ENCODE results near the gene FRAT2. TPM values are rescaled to one million over a fixed set of nuclear protein-coding genes. Genes with fewer than 3 reads are reported as not detected.
"Not testable (repeated sequence)": the region's sequence is repeated elsewhere in the genome, so short reads cannot be mapped to it uniquely, and the experiment has no call there.

Gene FRAT2
- polyA plus RNA-seq, 2 donors: 7.2 to 9.6 TPM

DNA sequence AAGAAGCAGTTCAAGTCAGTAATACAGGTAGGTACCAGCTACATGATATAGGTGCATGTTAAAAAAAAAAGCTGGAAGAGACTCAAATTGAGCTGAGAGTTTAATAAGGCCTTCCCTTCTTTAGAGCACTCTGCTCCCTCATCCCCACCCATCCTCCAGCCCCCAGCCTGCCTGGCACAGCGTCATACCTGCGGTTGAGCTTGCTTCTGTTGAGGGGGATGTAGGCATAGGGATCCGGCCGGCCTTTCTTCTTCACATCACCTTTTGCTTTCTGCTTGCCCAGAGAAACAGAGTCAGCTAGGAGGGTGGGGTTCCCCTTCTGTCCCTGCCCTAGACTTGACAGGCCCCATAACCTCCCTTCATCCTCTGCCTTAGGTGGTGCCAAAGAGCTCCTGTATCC, 23.8 kb upstream of the FRAT2 start:
- H3K9me3 ChIP-seq (ENCODE audit: control insufficient read depth in 2 of 2, insufficient read depth in 1 of 2, low read depth in 1 of 2, low read length in 1 of 2): no peaks in the 10 kb centered on the region
- 92 to 98% methylated on average over 4 of the region's 4 CpGs for WGBS, 2 donors
- no peak overlapping the region for H3K27ac ChIP-seq (ENCODE audit: low read depth in 2 of 2, low read length in 1 of 2)
- peaks cover 13 to 31% of the 10 kb centered on the region in 2 donors for H3K36me3 ChIP-seq (ENCODE audit: control insufficient read depth in 2 of 2, insufficient read depth in 2 of 2, low read length in 1 of 2)
- no peaks in the 10 kb centered on the region for H3K4me1 ChIP-seq (ENCODE audit: control insufficient read depth in 2 of 2, insufficient read depth in 2 of 2, low read length in 1 of 2)
- no peaks in the 10 kb centered on the region for H3K27me3 ChIP-seq (ENCODE audit: control insufficient read depth in 1 of 2, insufficient read depth in 2 of 2, low read length in 2 of 2)
- H3K4me3 ChIP-seq (ENCODE audit: low read depth in 1 of 2, low read length in 2 of 2): no peak overlapping the region

DNA sequence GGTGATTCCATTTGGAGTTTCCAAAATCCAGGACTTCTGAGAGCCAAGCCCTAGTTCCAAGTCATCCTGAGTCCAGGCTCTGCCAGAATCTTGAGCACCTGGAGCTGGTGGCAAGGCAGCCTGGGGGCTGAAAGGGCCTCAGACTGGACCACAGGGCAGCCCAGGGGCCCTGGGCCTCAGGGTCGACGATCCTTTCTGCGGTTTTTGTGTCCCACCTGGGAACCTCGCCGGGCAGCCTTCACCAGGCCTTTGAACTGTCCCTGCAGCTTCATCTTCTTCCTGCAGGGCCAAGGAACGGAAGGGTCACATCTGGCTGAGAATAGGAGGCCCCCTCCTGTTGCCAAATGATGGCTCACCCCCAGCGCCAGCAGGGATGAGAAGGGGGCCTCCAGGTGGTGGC, 22.4 kb upstream of the FRAT2 start:
- Histone ChIP-seq H3K4me3 (ENCODE audit: low read depth in 1 of 2, low read length in 2 of 2) (no peak overlapping the region), H3K27me3 (ENCODE audit: control insufficient read depth in 1 of 2, insufficient read depth in 2 of 2, low read length in 2 of 2) (no peaks in the 10 kb centered on the region), H3K27ac (ENCODE audit: low read depth in 2 of 2, low read length in 1 of 2) (no peak overlapping the region), H3K36me3 (ENCODE audit: control insufficient read depth in 2 of 2, insufficient read depth in 2 of 2, low read length in 1 of 2) (peaks cover 7 to 26% of the 10 kb centered on the region in 2 donors), H3K4me1 (ENCODE audit: control insufficient read depth in 2 of 2, insufficient read depth in 2 of 2, low read length in 1 of 2) (no peaks in the 10 kb centered on the region), H3K9me3 (ENCODE audit: control insufficient read depth in 2 of 2, insufficient read depth in 1 of 2, low read depth in 1 of 2, low read length in 1 of 2) (no peaks in the 10 kb centered on the region)
- WGBS, 2 donors: 76 to 92% methylated on average over 7 of the region's 7 CpGs

DNA sequence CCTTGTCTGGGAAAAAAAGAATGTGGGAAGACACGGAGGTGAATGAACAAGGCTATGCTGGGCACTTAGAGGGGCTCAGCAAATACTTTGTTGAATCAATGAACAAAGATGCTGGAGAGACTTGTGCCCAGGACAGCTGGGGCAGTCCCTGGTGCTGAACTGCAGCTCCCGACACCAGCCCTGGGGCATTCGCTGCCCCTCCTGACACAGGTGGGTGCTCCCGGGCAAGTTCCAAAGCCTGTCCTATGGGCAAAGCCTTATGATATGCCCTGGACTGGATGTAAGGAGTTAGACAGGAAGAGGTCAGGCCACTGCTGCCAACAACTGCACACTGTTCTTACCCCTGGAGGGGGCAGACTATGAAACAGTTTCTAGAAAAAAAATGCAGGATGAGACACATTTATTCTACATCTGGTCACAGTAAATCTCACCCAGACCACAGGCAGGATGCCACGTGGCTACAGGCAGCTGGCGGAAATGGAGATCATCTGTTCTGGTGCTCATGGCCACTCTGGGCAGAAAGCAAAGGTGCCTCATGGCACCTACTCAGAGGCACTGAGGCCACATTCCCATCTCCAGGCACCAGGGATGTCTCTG, 21.9 kb upstream of the FRAT2 start:
- H3K36me3 ChIP-seq (ENCODE audit: control insufficient read depth in 2 of 2, insufficient read depth in 2 of 2, low read length in 1 of 2): peaks cover 7 to 26% of the 10 kb centered on the region in 2 donors
- no peaks in the 10 kb centered on the region for H3K27me3 ChIP-seq (ENCODE audit: control insufficient read depth in 1 of 2, insufficient read depth in 2 of 2, low read length in 2 of 2)
- no peaks in the 10 kb centered on the region for H3K4me1 ChIP-seq (ENCODE audit: control insufficient read depth in 2 of 2, insufficient read depth in 2 of 2, low read length in 1 of 2)
- no peaks in the 10 kb centered on the region for H3K9me3 ChIP-seq (ENCODE audit: control insufficient read depth in 2 of 2, insufficient read depth in 1 of 2, low read depth in 1 of 2, low read length in 1 of 2)
- no peak overlapping the region for H3K27ac ChIP-seq (ENCODE audit: low read depth in 2 of 2, low read length in 1 of 2)
- H3K4me3 ChIP-seq (ENCODE audit: low read depth in 1 of 2, low read length in 2 of 2): no peak overlapping the region
- WGBS, 2 donors: 77% methylated on average over 6 of the region's 6 CpGs

DNA sequence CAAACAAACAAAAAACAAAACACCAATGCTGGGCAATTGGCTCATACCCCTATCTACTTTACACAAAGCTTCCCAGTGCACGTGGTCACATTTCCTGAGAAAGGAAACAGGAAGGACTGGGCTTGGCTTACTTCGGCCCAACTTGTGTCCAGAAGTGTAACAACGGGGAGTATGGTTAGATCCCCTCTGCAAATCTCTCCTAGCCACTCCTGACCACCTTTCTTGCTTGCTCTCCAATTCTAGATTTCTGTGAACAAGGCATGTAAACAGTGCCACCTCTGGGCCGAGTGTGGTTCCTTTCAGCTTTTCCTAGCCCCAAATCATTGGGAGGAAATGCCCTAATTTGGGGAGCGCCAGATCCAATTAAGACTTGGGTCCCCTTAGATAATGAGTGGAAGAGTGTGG, 21.0 kb upstream of the FRAT2 start:
- WGBS, 2 donors: 53 to 61% methylated on average over 5 of the region's 5 CpGs
- H3K4me3 ChIP-seq (ENCODE audit: low read depth in 1 of 2, low read length in 2 of 2): no peak overlapping the region
- H3K36me3 ChIP-seq (ENCODE audit: control insufficient read depth in 2 of 2, insufficient read depth in 2 of 2, low read length in 1 of 2): peaks cover 7 to 26% of the 10 kb centered on the region in 2 donors
- H3K27me3 ChIP-seq (ENCODE audit: control insufficient read depth in 1 of 2, insufficient read depth in 2 of 2, low read length in 2 of 2): no peaks in the 10 kb centered on the region
- H3K9me3 ChIP-seq (ENCODE audit: control insufficient read depth in 2 of 2, insufficient read depth in 1 of 2, low read depth in 1 of 2, low read length in 1 of 2): no peaks in the 10 kb centered on the region
- H3K27ac ChIP-seq (ENCODE audit: low read depth in 2 of 2, low read length in 1 of 2): no peak overlapping the region
- H3K4me1 ChIP-seq (ENCODE audit: control insufficient read depth in 2 of 2, insufficient read depth in 2 of 2, low read length in 1 of 2): no peaks in the 10 kb centered on the region

DNA sequence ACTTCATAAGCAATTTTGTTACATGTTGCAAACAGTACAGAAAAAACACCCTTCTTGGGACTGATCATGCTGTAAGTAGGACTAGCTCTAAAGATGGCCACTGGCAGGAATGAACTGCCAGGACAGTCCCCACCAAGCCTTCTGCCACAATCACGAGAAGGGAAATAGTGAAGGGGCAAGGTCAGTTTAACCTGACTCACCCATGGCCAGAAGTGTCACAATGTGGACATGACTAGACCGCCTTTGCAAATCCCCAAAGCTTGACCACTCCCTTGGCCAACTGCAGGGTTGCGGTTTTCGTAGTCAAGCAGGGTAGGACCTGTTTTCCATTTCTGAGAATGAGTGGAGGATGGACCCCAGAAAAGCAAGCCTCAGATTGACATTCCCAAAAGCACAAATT, 19.4 kb upstream of the FRAT2 start:
- no peak overlapping the region for H3K27ac ChIP-seq (ENCODE audit: low read depth in 2 of 2, low read length in 1 of 2)
- no peak overlapping the region for H3K4me3 ChIP-seq (ENCODE audit: low read depth in 1 of 2, low read length in 2 of 2)
- peaks cover 12 to 18% of the 10 kb centered on the region in 2 donors for H3K36me3 ChIP-seq (ENCODE audit: control insufficient read depth in 2 of 2, insufficient read depth in 2 of 2, low read length in 1 of 2)
- peaks cover 0 to 3% of the 10 kb centered on the region in 2 donors for H3K4me1 ChIP-seq (ENCODE audit: control insufficient read depth in 2 of 2, insufficient read depth in 2 of 2, low read length in 1 of 2)
- no peaks in the 10 kb centered on the region for H3K27me3 ChIP-seq (ENCODE audit: control insufficient read depth in 1 of 2, insufficient read depth in 2 of 2, low read length in 2 of 2)
- H3K9me3 ChIP-seq (ENCODE audit: control insufficient read depth in 2 of 2, insufficient read depth in 1 of 2, low read depth in 1 of 2, low read length in 1 of 2): no peaks in the 10 kb centered on the region
- 79 to 84% methylated on average over 4 of the region's 4 CpGs for WGBS, 2 donors

DNA sequence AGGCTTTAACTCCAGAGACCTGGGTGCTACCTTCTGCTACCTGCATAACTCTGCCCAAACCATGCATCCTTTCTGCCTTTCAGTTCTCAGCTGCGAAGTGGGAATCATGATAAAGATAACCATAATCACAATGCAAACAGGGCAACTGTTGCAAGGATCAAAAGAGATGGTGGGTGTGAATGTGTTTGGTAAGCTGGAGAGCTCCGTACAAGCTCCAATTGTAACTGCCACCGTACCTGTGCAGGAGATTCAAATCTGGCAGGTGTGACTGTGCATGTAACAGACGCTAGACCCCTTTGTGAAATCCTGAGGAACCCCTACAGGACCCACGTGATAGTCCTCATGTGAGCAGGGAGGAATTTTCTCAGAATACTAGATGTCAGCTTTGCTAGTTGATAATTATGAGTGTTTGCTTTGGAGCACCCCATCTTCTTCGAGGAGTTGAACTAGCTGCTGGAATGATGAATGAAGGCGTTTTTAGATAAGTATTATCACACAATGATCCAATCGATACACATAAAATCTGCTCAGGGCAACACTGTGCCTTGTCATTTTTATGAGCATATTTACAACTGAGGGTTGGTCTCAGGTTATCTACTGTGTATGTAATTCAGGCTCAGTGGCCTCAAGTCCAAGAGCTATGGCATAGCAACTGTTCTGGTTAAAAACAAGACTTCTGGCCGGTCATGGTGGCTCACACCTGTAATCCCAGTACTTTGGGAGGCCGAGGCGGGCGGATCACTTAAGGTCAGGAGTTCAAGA, 15.4 kb upstream of the FRAT2 start:
- peaks cover 0 to 5% of the 10 kb centered on the region in 2 donors for H3K36me3 ChIP-seq (ENCODE audit: control insufficient read depth in 2 of 2, insufficient read depth in 2 of 2, low read length in 1 of 2)
- 77 to 86% methylated on average over 12 of the region's 12 CpGs for WGBS, 2 donors
- no peak overlapping the region for H3K27ac ChIP-seq (ENCODE audit: low read depth in 2 of 2, low read length in 1 of 2)
- peaks cover 0 to 3% of the 10 kb centered on the region in 2 donors for H3K4me1 ChIP-seq (ENCODE audit: control insufficient read depth in 2 of 2, insufficient read depth in 2 of 2, low read length in 1 of 2)
- H3K9me3 ChIP-seq (ENCODE audit: control insufficient read depth in 2 of 2, insufficient read depth in 1 of 2, low read depth in 1 of 2, low read length in 1 of 2): no peaks in the 10 kb centered on the region
- no peaks in the 10 kb centered on the region for H3K27me3 ChIP-seq (ENCODE audit: control insufficient read depth in 1 of 2, insufficient read depth in 2 of 2, low read length in 2 of 2)
- H3K4me3 ChIP-seq (ENCODE audit: low read depth in 1 of 2, low read length in 2 of 2): no peak overlapping the region

DNA sequence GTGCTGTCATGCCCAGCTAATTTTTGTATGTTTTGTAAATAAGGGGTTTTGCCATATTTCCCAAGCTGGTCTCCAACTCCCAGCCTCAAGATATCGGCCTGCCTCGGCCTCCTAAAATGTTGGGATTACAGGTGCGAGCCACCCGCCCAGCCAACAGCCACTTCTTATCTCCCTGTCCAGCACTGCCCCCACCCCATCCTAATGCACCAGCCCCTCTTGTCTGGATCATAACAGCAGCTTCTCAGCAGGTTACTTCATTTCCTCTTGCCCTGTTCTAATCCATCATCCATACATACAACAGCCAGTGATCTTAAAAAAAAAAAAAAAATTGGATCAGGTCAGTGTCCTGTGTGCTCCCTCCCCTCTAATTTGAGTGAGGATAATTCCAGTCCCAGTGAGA, 12.8 kb upstream of the FRAT2 start:
- H3K4me1 ChIP-seq (ENCODE audit: control insufficient read depth in 2 of 2, insufficient read depth in 2 of 2, low read length in 1 of 2): peaks cover 0 to 3% of the 10 kb centered on the region in 2 donors
- H3K9me3 ChIP-seq (ENCODE audit: control insufficient read depth in 2 of 2, insufficient read depth in 1 of 2, low read depth in 1 of 2, low read length in 1 of 2): no peaks in the 10 kb centered on the region
- H3K27ac ChIP-seq (ENCODE audit: low read depth in 2 of 2, low read length in 1 of 2): no peak overlapping the region
- H3K36me3 ChIP-seq (ENCODE audit: control insufficient read depth in 2 of 2, insufficient read depth in 2 of 2, low read length in 1 of 2): peaks cover 0 to 5% of the 10 kb centered on the region in 2 donors
- no peak overlapping the region for H3K4me3 ChIP-seq (ENCODE audit: low read depth in 1 of 2, low read length in 2 of 2)
- WGBS, 2 donors: 95 to 99% methylated on average over 4 of the region's 4 CpGs
- no peaks in the 10 kb centered on the region for H3K27me3 ChIP-seq (ENCODE audit: control insufficient read depth in 1 of 2, insufficient read depth in 2 of 2, low read length in 2 of 2)

DNA sequence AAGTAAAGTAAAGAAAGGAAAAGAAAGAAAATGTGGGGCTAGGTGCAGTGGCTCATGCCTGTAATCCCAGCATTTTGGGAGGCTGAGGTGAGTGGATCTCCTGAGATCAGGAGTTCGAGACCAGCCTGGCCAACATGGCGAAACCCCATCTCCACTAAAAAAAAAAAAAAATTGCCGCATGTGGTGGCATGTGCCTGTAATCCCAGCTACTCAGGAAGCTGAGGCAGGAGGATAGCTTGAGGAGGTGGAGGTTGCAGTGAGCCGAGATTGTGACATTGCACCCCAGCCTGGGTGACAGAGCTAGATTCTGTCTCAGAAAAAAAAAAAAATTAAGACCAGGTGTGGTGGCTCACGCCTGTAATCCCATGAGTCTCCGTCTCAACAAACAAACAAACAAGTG, 9.1 kb upstream of the FRAT2 start:
- WGBS, 2 donors: 86 to 87% methylated on average over 6 of the region's 6 CpGs
- H3K27me3 ChIP-seq (ENCODE audit: control insufficient read depth in 1 of 2, insufficient read depth in 2 of 2, low read length in 2 of 2); H3K36me3 ChIP-seq (ENCODE audit: control insufficient read depth in 2 of 2, insufficient read depth in 2 of 2, low read length in 1 of 2); H3K27ac ChIP-seq (ENCODE audit: low read depth in 2 of 2, low read length in 1 of 2); H3K4me3 ChIP-seq (ENCODE audit: low read depth in 1 of 2, low read length in 2 of 2); H3K9me3 ChIP-seq (ENCODE audit: control insufficient read depth in 2 of 2, insufficient read depth in 1 of 2, low read depth in 1 of 2, low read length in 1 of 2); H3K4me1 ChIP-seq (ENCODE audit: control insufficient read depth in 2 of 2, insufficient read depth in 2 of 2, low read length in 1 of 2): not testable (repeated sequence)

DNA sequence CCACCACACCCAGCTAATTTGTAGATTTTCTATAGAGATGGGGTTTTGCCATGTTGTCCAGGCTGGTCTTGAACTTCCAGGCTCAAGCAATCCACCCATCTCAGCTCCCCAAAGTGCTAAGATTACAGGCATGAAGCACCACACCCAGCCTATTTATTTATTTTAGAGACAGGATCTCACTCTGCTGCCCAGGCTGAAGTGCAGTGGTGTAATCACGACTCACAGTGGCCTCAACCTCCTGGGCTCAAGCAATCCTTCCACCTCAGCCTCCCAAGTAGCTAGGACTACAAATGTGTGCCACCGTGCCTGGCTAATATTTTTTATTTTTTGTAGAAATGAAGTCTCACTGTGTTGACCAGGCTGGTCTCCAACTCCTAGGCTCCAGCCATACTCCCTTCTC, 6.9 kb upstream of the FRAT2 start:
- H3K9me3 ChIP-seq (ENCODE audit: control insufficient read depth in 2 of 2, insufficient read depth in 1 of 2, low read depth in 1 of 2, low read length in 1 of 2): no peaks in the 10 kb centered on the region
- no peaks in the 10 kb centered on the region for H3K27me3 ChIP-seq (ENCODE audit: control insufficient read depth in 1 of 2, insufficient read depth in 2 of 2, low read length in 2 of 2)
- no peak overlapping the region for H3K27ac ChIP-seq (ENCODE audit: low read depth in 2 of 2, low read length in 1 of 2)
- no peaks in the 10 kb centered on the region for H3K36me3 ChIP-seq (ENCODE audit: control insufficient read depth in 2 of 2, insufficient read depth in 2 of 2, low read length in 1 of 2)
- H3K4me3 ChIP-seq (ENCODE audit: low read depth in 1 of 2, low read length in 2 of 2): no peak overlapping the region
- H3K4me1 ChIP-seq (ENCODE audit: control insufficient read depth in 2 of 2, insufficient read depth in 2 of 2, low read length in 1 of 2): no peaks in the 10 kb centered on the region
- 58 to 68% methylated on average over 2 of the region's 2 CpGs for WGBS, 2 donors

DNA sequence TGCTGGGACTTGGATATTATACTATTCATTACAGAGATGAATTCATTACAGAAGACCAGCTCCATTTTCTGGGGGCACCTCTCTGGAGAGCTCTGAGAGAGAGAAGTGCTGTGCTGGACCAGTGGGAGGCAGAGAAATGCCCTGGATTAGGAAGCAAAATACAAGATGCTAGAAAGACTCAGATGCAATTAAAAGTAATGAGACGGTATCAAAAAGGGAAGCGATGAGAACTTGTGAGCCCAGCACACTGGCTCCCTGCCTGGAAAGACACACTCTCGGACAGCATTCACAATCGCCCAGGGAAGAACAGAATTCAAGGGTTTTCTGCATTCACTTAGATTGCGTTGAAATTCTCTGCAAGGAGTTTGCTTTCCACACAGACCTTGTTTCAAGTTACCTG, 3.5 kb upstream of the FRAT2 start:
- 39 to 46% methylated on average over 5 of the region's 5 CpGs for WGBS, 2 donors
- no peaks in the 10 kb centered on the region for H3K36me3 ChIP-seq (ENCODE audit: control insufficient read depth in 2 of 2, insufficient read depth in 2 of 2, low read length in 1 of 2)
- no peak overlapping the region for H3K4me3 ChIP-seq (ENCODE audit: low read depth in 1 of 2, low read length in 2 of 2)
- no peak overlapping the region for H3K27ac ChIP-seq (ENCODE audit: low read depth in 2 of 2, low read length in 1 of 2)
- H3K4me1 ChIP-seq (ENCODE audit: control insufficient read depth in 2 of 2, insufficient read depth in 2 of 2, low read length in 1 of 2): no peaks in the 10 kb centered on the region
- no peaks in the 10 kb centered on the region for H3K9me3 ChIP-seq (ENCODE audit: control insufficient read depth in 2 of 2, insufficient read depth in 1 of 2, low read depth in 1 of 2, low read length in 1 of 2)
- no peaks in the 10 kb centered on the region for H3K27me3 ChIP-seq (ENCODE audit: control insufficient read depth in 1 of 2, insufficient read depth in 2 of 2, low read length in 2 of 2)
